B cell (primary cell): ENCODE measurements around the gene AP1M2. TPM values are rescaled to one million over a fixed set of nuclear protein-coding genes. Genes with fewer than 3 reads are reported as not detected.

Experiments used
- ATAC-seq: fragments of 200-7000 bp; cut with Tn5 transposase; one replicate; pipeline ENCODE4 v1.10.0; 2021; ENCODE audit warnings: low read depth, mild to moderate bottlenecking, moderate number of reproducible peaks, moderate library complexity
- CTCF ChIA-PET: fragments of 350-600 bp; sonication (Branson Sonifier 250); formaldehyde crosslinking; loops from one replicate; lab custom pipeline; 2021; ENCODE audit warnings: antibody characterized with exemption, inconsistent platforms; lab: Charles Lee
- POLR2A ChIA-PET: fragments of 350-600 bp; sonication (Branson Sonifier 250); formaldehyde crosslinking; loops from one replicate; lab custom pipeline; 2021; ENCODE audit warnings: antibody characterized with exemption; lab: Charles Lee
- DNase-seq: peaks from one replicate; pipeline ENCODE4 v3.0.0; 2013
- H2AFZ ChIP-seq: 2 replicates; pipeline ENCODE4 v1.6.1; 2012; ENCODE audit warnings: mild to moderate bottlenecking, low read depth, low read length; ENCODE audit not compliant: insufficient read depth, poor library complexity, severe bottlenecking
- H3K27ac ChIP-seq, 2 donors: 1 replicate in 1 of 2; 2 replicates in 1 of 2; pipeline ENCODE4 v1.5.1; 2012 to 2013; ENCODE audit warnings: low read length in 2 of 2, mild to moderate bottlenecking in 2 of 2, moderate library complexity in 1 of 2
- H3K27me3 ChIP-seq, 4 experiments: fragments of 200-600 bp in 1 of 4; sonication (generic) in 1 of 4; replicated peaks in 1 of 4; 1 replicate in 2 of 4; 2 replicates in 2 of 4; pipeline versions ENCODE4 v1.6.1 to v1.7.0; 2013 to 2016; ENCODE audit warnings: low read length in 3 of 4, mild to moderate bottlenecking in 2 of 4, mixed read lengths in 1 of 4, moderate library complexity in 1 of 4; ENCODE audit not compliant: insufficient read depth in 4 of 4, control insufficient read depth in 3 of 4; ENCODE audit errors: control extremely low read depth in 1 of 4
- H3K36me3 ChIP-seq, 2 experiments: replicated peaks in 1 of 2; 1 replicate in 1 of 2; 2 replicates in 1 of 2; pipeline versions ENCODE4 v1.6.1 to v1.7.1; 2013; ENCODE audit warnings: low read length in 1 of 2; ENCODE audit not compliant: insufficient read depth in 2 of 2, control insufficient read depth in 1 of 2; ENCODE audit errors: control extremely low read depth in 1 of 2, extremely low read depth in 1 of 2
- H3K4me1 ChIP-seq, 2 donors: fragments of 200-600 bp in 1 of 2; sonication (generic) in 1 of 2; 1 replicate in 1 of 2; 2 replicates in 1 of 2; pipeline versions ENCODE4 v1.5.1 to v1.6.1; 2013 to 2017; ENCODE audit warnings: low read length in 2 of 2; ENCODE audit not compliant: control insufficient read depth in 2 of 2, insufficient read depth in 2 of 2
- H3K4me2 ChIP-seq: replicated peaks from 2 replicates; pipeline ENCODE3; 2012; ENCODE audit warnings: mild to moderate bottlenecking, low read depth, low read length; ENCODE audit not compliant: poor library complexity, severe bottlenecking
- H3K4me3 ChIP-seq, 5 experiments: fragments of 200-600 bp in 1 of 5; sonication (generic) in 1 of 5; 1 replicate in 3 of 5; 2 replicates in 2 of 5; pipeline versions ENCODE4 v1.5.1 to v1.7.0; 2011 to 2016; ENCODE audit warnings: low read length in 4 of 5, mild to moderate bottlenecking in 4 of 5, low read depth in 2 of 5, control low read depth in 1 of 5, moderate library complexity in 1 of 5; ENCODE audit not compliant: insufficient read depth in 1 of 5; ENCODE audit errors: control extremely low read depth in 1 of 5, extremely low read depth in 1 of 5
- H3K79me2 ChIP-seq: fragments of 200-600 bp; sonication (generic); one replicate; pipeline ENCODE4 v1.6.0; 2016; ENCODE audit warnings: low read length; ENCODE audit not compliant: control insufficient read depth, insufficient read depth
- H3K9ac ChIP-seq: fragments of 200-600 bp; sonication (generic); 2 replicates; pipeline ENCODE4 v1.6.1; 2017; ENCODE audit warnings: mild to moderate bottlenecking, low read length, moderate library complexity
- H3K9me3 ChIP-seq, 3 donors: one replicate each; pipeline versions ENCODE4 v1.6.1 to v1.7.1; 2013; ENCODE audit warnings: low read length in 2 of 3; ENCODE audit not compliant: control insufficient read depth in 2 of 3, insufficient read depth in 1 of 3; ENCODE audit errors: control extremely low read depth in 1 of 3
- H4K20me1 ChIP-seq: 2 replicates; pipeline ENCODE4 v1.6.0; 2012; ENCODE audit warnings: mild to moderate bottlenecking, low read length; ENCODE audit not compliant: insufficient read depth, control insufficient read depth, poor library complexity, severe bottlenecking
- H3K27ac Mint-ChIP-seq: one replicate; pipeline ENCODE4 v1.8.0; 2021; ENCODE audit warnings: mixed read lengths
- H3K27me3 Mint-ChIP-seq: one replicate; pipeline ENCODE4 v1.8.0; 2021; ENCODE audit warnings: mixed read lengths
- H3K4me1 Mint-ChIP-seq: one replicate; pipeline ENCODE4 v1.8.0; 2021; ENCODE audit warnings: mixed read lengths
- H3K4me3 Mint-ChIP-seq: one replicate; pipeline ENCODE4 v1.8.0; 2021; ENCODE audit warnings: mixed read lengths
- H3K9me3 Mint-ChIP-seq: one replicate; pipeline ENCODE4 v1.8.0; 2022; ENCODE audit warnings: mixed read lengths; ENCODE audit not compliant: insufficient read depth
- CTCF ChIP-seq: fragments of 200-600 bp; IDR thresholded peaks from one replicate; pipeline ENCODE4 v1.8.0; 2022; ENCODE audit warnings: antibody characterized with exemption, mild to moderate bottlenecking
- EZH2 ChIP-seq: IDR thresholded peaks from 2 replicates; pipeline ENCODE4 v1.6.1; 2012; ENCODE audit warnings: borderline replicate concordance, low read depth, mild to moderate bottlenecking, moderate library complexity, low read length; ENCODE audit not compliant: insufficient read depth, poor library complexity, severe bottlenecking
- WGBS: methylation state at CpG from one replicate; pipeline ENCODE4 v1.1.5; 2013; ENCODE audit warnings: missing lambda C conversion rate; ENCODE audit not compliant: insufficient coverage; 5-methylcytosine and 5-hydroxymethylcytosine counted together
- intact Hi-C: fragments of 100-400 bp; cut with micrococcal nuclease; formaldehyde crosslinking; loops from one replicate; pipeline ENCODE4 v1.10.0; 2022
- polyA plus RNA-seq: library from polyadenylated mRNA; depleted of rRNA; stranded (reverse); fragments of >200 nt; gene quantifications from 2 replicates; pipeline ENCODE4 v1.2.3, GENCODE V29; 2012
- total RNA-seq, 2 donors: library from RNA; stranded (reverse); fragments of 120-200 nt in 1 of 2; gene quantifications; 1 replicate in 1 of 2; 2 replicates in 1 of 2; pipeline versions ENCODE4 v1.2.3 to v1.2.4, GENCODE V29; 2013 to 2022

Gene AP1M2
- total and polyA plus RNA-seq, 2 donors (not counting 1 experiment from before 2014, with no cell fraction given): not detected

DNA sequence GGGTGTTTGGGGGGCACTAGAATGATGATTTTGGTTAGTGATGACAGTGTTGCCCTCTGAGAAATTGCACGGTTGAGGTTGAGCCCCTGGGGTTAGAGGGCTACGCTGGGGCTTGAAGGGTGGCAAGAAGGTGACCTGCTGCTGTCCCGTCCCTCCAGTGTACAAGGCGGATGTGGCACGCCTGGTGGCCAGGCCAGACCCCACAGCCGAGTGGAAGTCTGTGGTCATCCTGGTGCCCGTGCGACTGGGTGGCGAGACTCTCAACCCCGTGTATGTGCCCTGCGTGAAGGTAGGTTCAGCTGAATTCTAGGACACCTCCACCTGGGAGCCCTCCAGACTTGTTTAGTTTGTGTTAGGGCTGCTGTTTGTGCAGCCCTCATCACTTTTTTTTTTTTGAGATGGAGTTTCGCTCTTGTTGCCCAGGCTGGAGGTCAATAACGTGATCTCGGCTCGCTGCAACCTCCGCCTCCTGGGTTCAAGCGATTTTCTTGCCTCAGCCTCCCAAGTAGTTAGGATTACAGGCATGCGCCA lies 38.3 kb downstream of the AP1M2 start:
- Histone ChIP-seq H2AFZ (no peak overlapping the region), H3K27ac (no peak overlapping the region), H3K9ac (no peak overlapping the region), H3K79me2 (peaks cover 48% of the 10 kb centered on the region), H3K4me2 (no peak overlapping the region), H3K4me3 (no peak overlapping the region), H3K36me3 (peaks cover 5 to 49% of the 10 kb centered on the region in 2 experiments), H3K4me1 (peaks cover 24 to 32% of the 10 kb centered on the region in 2 donors), H3K27me3 (no peaks in the 10 kb centered on the region), H3K9me3 (peaks cover 0 to 5% (median 0%) of the 10 kb centered on the region in 3 donors), H4K20me1 (peaks cover 21% of the 10 kb centered on the region)
- intact Hi-C loops: no loop called here
- Mint-ChIP-seq H3K9me3 (no peaks in the 10 kb centered on the region), H3K4me3 (no peak overlapping the region), H3K27me3 (no peaks in the 10 kb centered on the region), H3K27ac (no peak overlapping the region), H3K4me1 (peaks cover 25% of the 10 kb centered on the region)
- POLR2A ChIA-PET: interaction anchor here (0.6 kb wide), 1 partner anchor 63 kb away, joined by 3 read pairs; no protein-coding TSS in a partner anchor
- DNase-seq (no peak), ATAC-seq (no peak)
- TF ChIP-seq CTCF (no peak), EZH2 (no peak)
- CTCF ChIA-PET: interaction anchor here (1.2 kb wide), 1 partner anchor 24 kb away, joined by 3 read pairs; no protein-coding TSS in a partner anchor
- 96% methylated on average over 15 of the region's 18 CpGs for WGBS

DNA sequence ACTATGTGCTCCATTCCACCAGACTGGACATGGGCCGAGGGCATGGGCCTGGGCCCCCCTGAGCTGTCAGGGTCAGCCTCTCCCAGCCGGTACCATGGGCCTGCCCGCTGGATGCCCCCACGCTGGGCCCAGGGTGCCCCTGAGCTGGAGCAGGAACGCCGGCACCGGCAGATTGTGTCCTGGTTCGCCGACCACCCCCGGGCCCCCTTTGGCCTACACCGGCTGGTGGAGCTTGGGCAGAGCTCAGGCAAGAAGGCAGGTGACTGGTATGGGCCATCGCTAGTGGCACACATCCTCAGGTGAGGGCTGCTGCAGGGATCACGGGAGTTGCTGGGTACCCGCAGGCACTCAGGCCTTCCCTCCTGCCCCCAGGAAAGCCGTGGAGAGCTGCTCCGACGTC lies 40.3 kb downstream of the AP1M2 start:
- Histone ChIP-seq H3K9ac (no peak overlapping the region), H2AFZ (no peak overlapping the region), H3K36me3 (peaks cover 0 to 29% of the 10 kb centered on the region in 2 experiments), H3K27ac (no peak overlapping the region), H3K4me3 (no peak overlapping the region), H3K4me1 (peaks cover 12 to 19% of the 10 kb centered on the region in 2 donors), H3K27me3 (no peaks in the 10 kb centered on the region), H3K79me2 (peaks cover 45% of the 10 kb centered on the region), H4K20me1 (peaks cover 12% of the 10 kb centered on the region), H3K4me2 (no peak overlapping the region), H3K9me3 (no peaks in the 10 kb centered on the region)
- H3K27ac Mint-ChIP-seq: no peak overlapping the region
- WGBS: 98% methylated on average over 17 of the region's 17 CpGs
- CTCF ChIA-PET: interaction anchor here (0.6 kb wide), 1 partner anchor 228 kb away, joined by 4 read pairs; no protein-coding TSS in a partner anchor
- TF ChIP-seq EZH2 (no peak), CTCF (no peak)
- H3K27me3 Mint-ChIP-seq: no peaks in the 10 kb centered on the region
- H3K4me1 Mint-ChIP-seq: peaks cover 14% of the 10 kb centered on the region
- intact Hi-C loops: no loop called here
- no peaks in the 10 kb centered on the region for H3K9me3 Mint-ChIP-seq
- POLR2A ChIA-PET: no interaction called here
- ATAC-seq: no peak
- no peak for DNase-seq
- H3K4me3 Mint-ChIP-seq: no peak overlapping the region
